GF-D8 (cell line): ENCODE data around the gene SLC22A15.

Experiments
- DNase-seq: peaks from one replicate; lab custom pipeline; 2025; lab: John Stamatoyannopoulos, UW

The SLC22A15 gene

GRCh38 chr1:116099919-116100318 lies 123.6 kb downstream of the SLC22A15 start:
- DNase-seq, result no peak

- DNase-seq, result no peak
Measured at GRCh38 chr1:116104667-116105066, 128.4 kb downstream of the SLC22A15 start.

- DNase-seq, result no peak
Measured at GRCh38 chr1:116105996-116106395, 129.7 kb downstream of the SLC22A15 start.

- no peak for DNase-seq
Measured at GRCh38 chr1:116106646-116107045, 130.3 kb downstream of the SLC22A15 start.

GRCh38 chr1:116107371-116107770 lies 131.1 kb downstream of the SLC22A15 start:
- DNase-seq, result no peak

GRCh38 chr1:116110567-116111523 lies 134.5 kb downstream of the SLC22A15 start, which contains the start of gene MAB21L3:
TSS of gene MAB21L3 (plus strand) at chr1:116111399. CDS start at chr1:116112616, 1,217 bp downstream.
- DNase-seq, result no peak

GRCh38 chr1:116111524-116112021 lies 135.3 kb downstream of the SLC22A15 start:
- DNase-seq, result no peak

GRCh38 chr1:116112388-116113140 lies 136.3 kb downstream of the SLC22A15 start:
- DNase-seq, result no peak

GRCh38 chr1:116113615-116114014 lies 137.3 kb downstream of the SLC22A15 start:
- DNase-seq, result no peak

GRCh38 chr1:116115476-116116439 lies 139.4 kb downstream of the SLC22A15 start:
- DNase-seq, result no peak

- no peak for DNase-seq
Measured at GRCh38 chr1:116118471-116118870, 142.2 kb downstream of the SLC22A15 start.
